SH-SY5Y (cell line): ENCODE data around the gene SNX30.

Experiments used
- GATA2 ChIP-seq: IDR thresholded peaks from 2 replicates; pipeline ENCODE4 v1.6.1; 2011; ENCODE audit warnings: mild to moderate bottlenecking, low read depth, low read length
- GATA3 ChIP-seq: IDR thresholded peaks from 2 replicates; pipeline ENCODE4 v1.6.1; 2011; ENCODE audit warnings: low read depth, mild to moderate bottlenecking, low read length, moderate library complexity

DNA sequence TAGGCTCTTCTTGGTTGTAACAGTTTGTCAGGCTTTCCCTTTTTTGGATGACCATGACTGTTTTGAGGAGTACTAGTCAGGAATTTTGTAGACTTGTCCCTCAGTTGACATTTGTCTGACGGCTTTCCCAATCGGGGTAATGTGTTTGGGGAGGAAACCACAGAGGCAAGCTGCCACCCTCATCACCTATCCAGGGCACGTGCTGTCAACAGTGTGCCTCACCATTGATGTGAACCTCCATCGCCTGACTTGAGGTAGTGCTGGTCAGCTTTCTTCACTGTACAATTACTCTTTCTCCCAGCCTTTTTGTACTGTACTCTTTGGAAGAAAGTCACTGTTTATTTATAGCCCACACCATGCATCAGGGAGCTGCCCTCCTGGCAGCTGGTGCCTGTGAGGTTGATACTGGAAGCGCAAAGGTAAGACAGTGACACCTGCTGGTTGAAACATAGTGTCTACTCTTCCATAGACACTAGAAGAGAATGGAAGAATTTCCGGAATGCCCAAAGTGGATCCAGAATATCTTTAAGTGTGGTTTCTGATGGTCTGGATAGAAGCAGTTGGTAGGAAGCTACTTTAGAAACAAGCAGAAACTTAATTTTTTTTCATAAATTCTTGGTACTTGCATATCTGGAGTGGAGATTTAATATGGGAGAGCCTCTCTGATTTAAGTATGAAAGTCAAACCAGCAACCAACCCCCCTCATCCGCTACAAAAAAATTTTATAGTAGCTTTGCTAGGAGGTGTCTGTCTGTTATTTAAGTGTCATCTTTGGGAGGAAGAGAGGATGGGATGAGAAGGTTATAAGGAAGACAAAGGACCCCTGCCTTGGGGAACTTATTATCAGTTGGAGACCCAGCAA is 69.3 kb downstream of the SNX30 start:
- TF ChIP-seq GATA2 (no peak), GATA3 (no peak)
